Neuronal stem cell (in vitro differentiated cells): ENCODE results near the gene HID1.

ENCODE experiments used
- DNase-seq: peaks from one replicate; pipeline ENCODE4 v3.0.0-alpha.2; 2013; ENCODE audit warnings: low spot score
- H2AFZ ChIP-seq: one replicate; pipeline ENCODE4 v1.6.1; 2013; ENCODE audit warnings: mild to moderate bottlenecking, low read length, inconsistent platforms
- H2AK5ac ChIP-seq: 2 replicates; pipeline ENCODE4 v1.6.1; 2013; ENCODE audit warnings: low read depth, mild to moderate bottlenecking, inconsistent platforms, low read length, moderate library complexity, mixed read lengths
- H2BK120ac ChIP-seq: 2 replicates; pipeline ENCODE4 v1.6.1; 2013; ENCODE audit warnings: low read depth, mild to moderate bottlenecking, inconsistent platforms, low read length, moderate library complexity, mixed read lengths
- H2BK12ac ChIP-seq: one replicate; pipeline ENCODE4 v1.6.1; 2013; ENCODE audit warnings: low read length, inconsistent platforms
- H2BK15ac ChIP-seq: 2 replicates; pipeline ENCODE4 v1.6.1; 2013; ENCODE audit warnings: mild to moderate bottlenecking, low read length, inconsistent platforms, mixed read lengths
- H2BK5ac ChIP-seq: one replicate; pipeline ENCODE4 v1.6.1; 2013; ENCODE audit warnings: inconsistent platforms, mild to moderate bottlenecking, low read length, moderate library complexity
- H3K14ac ChIP-seq: one replicate; pipeline ENCODE4 v1.6.1; 2013; ENCODE audit warnings: low read length, inconsistent platforms
- H3K18ac ChIP-seq: 2 replicates; pipeline ENCODE4 v1.6.1; 2013; ENCODE audit warnings: low read length, inconsistent platforms
- H3K23ac ChIP-seq: 2 replicates; pipeline ENCODE4 v1.6.1; 2013; ENCODE audit warnings: low read depth, mild to moderate bottlenecking, mixed read lengths, low read length, inconsistent platforms; ENCODE audit not compliant: poor library complexity
- H3K27ac ChIP-seq: replicated peaks from 3 replicates; pipeline ENCODE4 v1.5.1; 2013; ENCODE audit warnings: low read length, inconsistent platforms
- H3K27me3 ChIP-seq, 3 experiments: 2 replicates each; pipeline ENCODE4 v1.6.1; 2013; ENCODE audit warnings: low read length in 3 of 3, mild to moderate bottlenecking in 2 of 3, inconsistent platforms in 1 of 3, low read depth in 1 of 3, mixed read lengths in 1 of 3, moderate library complexity in 1 of 3; ENCODE audit not compliant: control insufficient read depth in 3 of 3, insufficient read depth in 3 of 3
- H3K36me3 ChIP-seq, 2 donors: replicated peaks in 1 of 2; 2 replicates each; pipeline ENCODE4 v1.6.1; 2013; ENCODE audit warnings: low read length in 2 of 2; ENCODE audit not compliant: control insufficient read depth in 2 of 2, insufficient read depth in 2 of 2
- H3K4ac ChIP-seq: 2 replicates; pipeline ENCODE4 v1.6.1; 2013; ENCODE audit warnings: inconsistent platforms, mild to moderate bottlenecking, low read length, moderate library complexity
- H3K4me1 ChIP-seq, 2 donors: 1 replicate in 1 of 2; 2 replicates in 1 of 2; pipeline ENCODE4 v1.6.1; 2013; ENCODE audit warnings: low read length in 2 of 2, low read depth in 1 of 2; ENCODE audit not compliant: control insufficient read depth in 2 of 2, insufficient read depth in 1 of 2
- H3K4me2 ChIP-seq: one replicate; pipeline ENCODE4 v1.6.1; 2013; ENCODE audit warnings: mild to moderate bottlenecking, low read length, inconsistent platforms; ENCODE audit not compliant: insufficient read depth, poor library complexity, severe bottlenecking
- H3K4me3 ChIP-seq, 2 donors: 2 replicates each; pipeline ENCODE4 v1.5.1; 2013; ENCODE audit warnings: low read length in 2 of 2, mild to moderate bottlenecking in 2 of 2, inconsistent platforms in 1 of 2, moderate library complexity in 1 of 2
- H3K79me1 ChIP-seq: one replicate; pipeline ENCODE4 v1.6.1; 2013; ENCODE audit warnings: low read depth, mild to moderate bottlenecking, inconsistent platforms, low read length, moderate library complexity
- H3K9ac ChIP-seq: one replicate; pipeline ENCODE4 v1.6.1; 2013; ENCODE audit warnings: mild to moderate bottlenecking, low read depth, low read length, inconsistent platforms; ENCODE audit not compliant: poor library complexity
- H3K9me3 ChIP-seq, 2 donors: replicated peaks in 1 of 2; 2 replicates each; pipeline versions ENCODE3 to v1.6.1; 2013; ENCODE audit warnings: low read length in 2 of 2, mild to moderate bottlenecking in 2 of 2, inconsistent platforms in 1 of 2, low read depth in 1 of 2, mixed read lengths in 1 of 2, moderate library complexity in 1 of 2; ENCODE audit not compliant: control insufficient read depth in 2 of 2, insufficient read depth in 1 of 2
- H4K8ac ChIP-seq: one replicate; pipeline ENCODE4 v1.6.1; 2013; ENCODE audit warnings: low read depth, mild to moderate bottlenecking, inconsistent platforms, low read length, moderate library complexity
- H4K91ac ChIP-seq: one replicate; pipeline ENCODE4 v1.6.1; 2013; ENCODE audit warnings: low read length, low read depth, mild to moderate bottlenecking, inconsistent platforms; ENCODE audit not compliant: poor library complexity
- whole genome bisulfite sequencing, 2 donors: extraction: QIAGEN DNeasy Blood & Tissue Kit; methylation state at CpG; one replicate each; pipeline ENCODE4 v1.1.7; 2013; ENCODE audit warnings: missing lambda C conversion rate in 2 of 2, mixed read lengths in 1 of 2; ENCODE audit not compliant: insufficient read length in 2 of 2, insufficient replicate concordance in 1 of 2; ENCODE audit errors: extremely low coverage in 2 of 2; 5-methylcytosine and 5-hydroxymethylcytosine counted together

Gene HID1

DNA sequence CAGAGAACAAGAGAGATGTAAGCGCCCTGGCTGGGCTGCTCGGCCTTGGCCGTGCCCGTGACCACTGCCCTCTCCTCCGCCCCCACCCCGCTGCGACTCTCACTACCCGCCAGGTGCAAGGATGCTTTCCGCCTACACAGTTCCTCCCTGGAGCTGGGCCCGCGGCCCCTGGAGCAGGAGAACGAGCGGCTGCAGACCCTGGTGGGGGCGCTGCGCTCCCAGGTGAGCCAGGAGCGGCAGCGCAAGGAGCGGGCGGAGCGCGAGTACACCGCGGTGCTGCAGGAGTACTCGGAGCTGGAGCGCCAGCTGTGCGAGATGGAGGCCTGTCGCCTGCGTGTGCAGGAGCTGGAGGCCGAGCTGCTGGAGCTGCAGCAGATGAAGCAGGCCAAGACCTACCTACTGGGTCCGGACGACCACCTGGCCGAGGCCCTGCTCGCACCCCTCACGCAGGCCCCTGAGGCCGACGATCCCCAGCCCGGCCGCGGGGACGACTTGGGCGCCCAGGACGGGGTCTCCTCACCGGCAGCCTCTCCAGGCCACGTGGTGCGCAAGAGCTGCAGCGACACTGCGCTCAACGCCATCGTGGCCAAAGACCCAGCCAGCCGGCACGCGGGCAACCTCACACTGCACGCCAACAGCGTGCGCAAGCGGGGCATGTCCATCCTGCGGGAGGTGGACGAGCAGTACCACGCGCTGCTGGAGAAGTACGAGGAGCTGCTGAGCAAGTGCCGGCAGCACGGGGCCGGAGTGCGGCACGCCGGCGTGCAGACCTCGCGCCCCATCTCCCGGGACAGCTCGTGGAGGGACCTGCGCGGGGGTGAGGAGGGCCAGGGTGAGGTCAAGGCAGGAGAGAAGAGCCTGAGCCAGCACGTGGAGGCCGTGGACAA lies 30.8 kb upstream of the HID1 start:
- Histone ChIP-seq H3K4me1 (no peaks in the 10 kb centered on the region), H2AK5ac (no peak overlapping the region), H3K79me1 (no peaks in the 10 kb centered on the region), H2BK12ac (no peak overlapping the region), H3K36me3 (peaks cover 33 to 62% of the 10 kb centered on the region in 2 donors), H3K23ac (peak overlapping the region; percentile 80), H3K9me3 (no peaks in the 10 kb centered on the region), H2BK5ac (no peak overlapping the region), H2BK120ac (no peak overlapping the region), H3K4me3 (peak overlapping the region in 1 of 2 donors; percentile 60), H2BK15ac (no peak overlapping the region), H3K4me2 (no peak overlapping the region), H3K27ac (no peak overlapping the region), H3K9ac (peak overlapping the region; percentile 21), H4K8ac (peak overlapping the region; percentile 17), H3K14ac (no peak overlapping the region), H3K18ac (no peak overlapping the region), H3K4ac (no peak overlapping the region), H3K27me3 (no peaks in the 10 kb centered on the region), H4K91ac (no peak overlapping the region), H2AFZ (no peak overlapping the region)
- DNase-seq: no peak
- no CpG with 5 or more reads among the region's 76 CpGs for WGBS, 2 donors

DNA sequence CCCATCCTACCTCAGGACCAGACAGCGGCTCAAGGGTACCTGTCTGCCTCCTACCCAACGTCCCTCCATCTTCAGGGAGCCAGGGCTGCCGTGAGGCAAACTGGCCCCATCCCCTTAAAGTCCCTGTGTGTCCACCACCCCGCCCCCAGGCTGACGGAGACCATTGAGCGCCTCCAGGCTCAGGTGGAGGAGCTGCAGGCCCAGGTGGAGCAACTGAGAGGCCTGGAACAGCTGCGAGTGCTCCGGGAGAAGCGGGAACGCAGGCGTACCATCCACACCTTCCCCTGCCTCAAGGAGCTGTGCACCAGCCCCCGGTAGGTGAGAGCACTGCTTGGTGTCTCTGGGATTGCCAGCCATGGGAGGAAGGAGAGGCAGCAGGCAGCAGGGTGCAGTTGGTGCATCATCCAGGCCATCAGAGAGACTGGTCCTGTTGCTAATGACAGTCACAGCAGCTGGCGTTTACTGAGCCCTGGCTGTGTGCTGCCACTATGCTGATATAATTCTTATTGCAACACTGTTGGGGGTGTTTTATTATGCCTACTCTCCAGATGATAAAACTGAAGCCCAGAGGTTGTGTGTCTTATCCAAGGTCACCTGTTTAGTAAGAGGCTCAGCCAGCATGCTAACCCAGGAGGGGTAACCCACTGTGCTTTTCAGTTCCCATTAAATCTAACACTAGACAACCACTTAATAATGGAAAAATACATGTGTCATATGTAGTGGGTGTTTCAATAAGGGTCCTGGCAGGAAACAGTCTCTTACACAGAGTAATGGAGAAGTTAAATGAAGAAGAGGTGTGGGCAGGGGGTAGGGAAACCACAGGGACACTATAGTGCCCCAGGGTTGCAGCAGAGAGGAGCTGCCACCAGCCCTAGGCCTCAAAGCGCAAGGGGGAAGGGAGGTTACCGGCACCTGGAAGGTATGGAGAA lies 29.6 kb upstream of the HID1 start:
- H3K9me3 ChIP-seq: no peaks in the 10 kb centered on the region
- no peak overlapping the region for H3K9ac ChIP-seq
- no peak overlapping the region for H3K18ac ChIP-seq
- H4K91ac ChIP-seq: no peak overlapping the region
- H3K36me3 ChIP-seq: peaks cover 33 to 62% of the 10 kb centered on the region in 2 donors
- H2BK12ac ChIP-seq: no peak overlapping the region
- no peak overlapping the region for H2AFZ ChIP-seq
- no peak overlapping the region for H3K14ac ChIP-seq
- no peak overlapping the region for H2AK5ac ChIP-seq
- H3K27me3 ChIP-seq: no peaks in the 10 kb centered on the region
- H3K23ac ChIP-seq: no peak overlapping the region
- no peak overlapping the region for H3K27ac ChIP-seq
- no CpG with 5 or more reads among the region's 15 CpGs for WGBS, 2 donors
- no peak overlapping the region for H3K4me2 ChIP-seq
- no peak overlapping the region for H2BK15ac ChIP-seq
- DNase-seq: no peak
- no peaks in the 10 kb centered on the region for H3K79me1 ChIP-seq
- no peak overlapping the region for H3K4me3 ChIP-seq
- no peaks in the 10 kb centered on the region for H3K4me1 ChIP-seq
- no peak overlapping the region for H3K4ac ChIP-seq
- H2BK5ac ChIP-seq: no peak overlapping the region
- no peak overlapping the region for H2BK120ac ChIP-seq
- H4K8ac ChIP-seq: no peak overlapping the region

DNA sequence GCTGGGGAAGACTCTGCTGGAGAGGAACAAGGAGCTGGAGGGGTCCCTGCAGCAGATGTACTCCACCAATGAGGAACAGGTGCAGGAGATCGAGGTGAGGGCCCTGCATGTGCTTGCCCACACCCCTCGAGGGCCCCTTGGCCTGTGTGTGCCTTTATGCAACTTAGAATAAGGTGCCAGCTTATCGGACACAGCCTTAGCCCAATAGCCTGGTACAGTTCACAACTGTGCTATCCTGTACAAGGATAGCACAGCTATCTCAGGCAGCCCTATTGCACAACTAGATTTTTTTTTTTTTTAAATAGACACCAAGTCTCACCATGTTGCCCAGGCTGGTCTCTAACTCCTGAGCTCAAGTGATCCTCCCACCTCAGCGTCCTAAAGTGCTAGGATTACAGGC lies 27.0 kb upstream of the HID1 start:
- H3K9me3 ChIP-seq: no peaks in the 10 kb centered on the region
- H4K91ac ChIP-seq: no peak overlapping the region
- no peak overlapping the region for H4K8ac ChIP-seq
- H2BK15ac ChIP-seq: no peak overlapping the region
- no peaks in the 10 kb centered on the region for H3K79me1 ChIP-seq
- no peaks in the 10 kb centered on the region for H3K27me3 ChIP-seq
- no peak overlapping the region for H2AFZ ChIP-seq
- H3K9ac ChIP-seq: no peak overlapping the region
- no peak overlapping the region for H2AK5ac ChIP-seq
- no peak overlapping the region for H3K14ac ChIP-seq
- no peaks in the 10 kb centered on the region for H3K4me1 ChIP-seq
- WGBS, 2 donors: no CpG with 5 or more reads among the region's 4 CpGs
- DNase-seq: no peak
- H3K36me3 ChIP-seq: peaks cover 30 to 52% of the 10 kb centered on the region in 2 donors
- no peak overlapping the region for H3K18ac ChIP-seq
- H3K4me3 ChIP-seq: no peak overlapping the region
- H3K4ac ChIP-seq: no peak overlapping the region
- no peak overlapping the region for H3K27ac ChIP-seq
- peak overlapping the region; percentile 48 for H2BK5ac ChIP-seq
- no peak overlapping the region for H2BK120ac ChIP-seq
- H2BK12ac ChIP-seq: no peak overlapping the region
- H3K4me2 ChIP-seq: no peak overlapping the region
- H3K23ac ChIP-seq: no peak overlapping the region

GRCh38 chr17:74998783-74999182 lies 26.2 kb upstream of the HID1 start:
- Histone ChIP-seq H3K18ac (no peak overlapping the region), H2BK12ac (no peak overlapping the region), H3K36me3 (peaks cover 28 to 49% of the 10 kb centered on the region in 2 donors), H3K14ac (no peak overlapping the region), H3K4ac (no peak overlapping the region), H3K9me3 (no peaks in the 10 kb centered on the region), H3K79me1 (no peaks in the 10 kb centered on the region), H2AFZ (no peak overlapping the region), H3K9ac (peak overlapping the region; percentile 50), H3K4me1 (peaks cover 0 to 2% of the 10 kb centered on the region in 2 donors), H2AK5ac (no peak overlapping the region), H2BK5ac (no peak overlapping the region), H3K4me3 (no peak overlapping the region), H2BK15ac (no peak overlapping the region), H3K27me3 (no peaks in the 10 kb centered on the region), H3K4me2 (no peak overlapping the region), H4K8ac (no peak overlapping the region), H2BK120ac (no peak overlapping the region), H3K27ac (no peak overlapping the region), H3K23ac (no peak overlapping the region), H4K91ac (no peak overlapping the region)
- no peak for DNase-seq
- WGBS, 2 donors: no CpG with 5 or more reads among the region's 6 CpGs
